Measurements from ENCODE around the gene RBFOX1.

GRCh38 chr16:7689234-7689633, 356.6 kb downstream of the RBFOX1 start:
- TF ChIP-seq CTCF (IDR thresholded peaks at IDR 0.05) (no peak), POLR2A (IDR thresholded peaks at IDR 0.05) (no peak)

All from Peyer's patch (tissue), 4 donors.